Lower lobe of right lung (tissue), 2 donors: ENCODE results near the gene SPDYE6. TPM values are rescaled to one million over a fixed set of nuclear protein-coding genes. Genes with fewer than 3 reads are reported as not detected.
"Not testable (repeated sequence)": the region's sequence is repeated elsewhere in the genome, so short reads cannot be mapped to it uniquely, and the experiment has no call there.

Experiments
- ATAC-seq, 2 donors: fragments of 200-7000 bp; cut with Tn5 transposase; one replicate each; pipeline ENCODE4 v1.9.1; 2020 to 2022; ENCODE audit warnings: mild to moderate bottlenecking in 2 of 2, moderate library complexity in 2 of 2
- DNase-seq: peaks from one replicate; pipeline ENCODE4 v3.0.0-alpha.2; 2020
- H3K27ac ChIP-seq: fragments of 200-600 bp; one replicate; pipeline ENCODE4 v1.8.0; 2022
- H3K27me3 ChIP-seq: fragments of 200-600 bp; one replicate; pipeline ENCODE4 v1.8.0; 2022; ENCODE audit warnings: low read depth
- H3K36me3 ChIP-seq: fragments of 200-600 bp; one replicate; pipeline ENCODE4 v1.8.0; 2022; ENCODE audit warnings: mild to moderate bottlenecking
- H3K4me1 ChIP-seq: fragments of 200-600 bp; one replicate; pipeline ENCODE4 v1.8.0; 2022
- H3K4me3 ChIP-seq: fragments of 200-600 bp; one replicate; pipeline ENCODE4 v1.8.0; 2022; ENCODE audit warnings: mild to moderate bottlenecking
- H3K9me3 ChIP-seq: fragments of 200-600 bp; one replicate; pipeline ENCODE4 v1.8.0; 2022
- intact Hi-C: fragments of 100-400 bp; cut with DNase I; formaldehyde crosslinking; loops from one replicate; pipeline ENCODE4 v1.11.0; 2022
- total RNA-seq: library from RNA; stranded (reverse); fragmentation: NEBNext Ultra II Directional; extraction: Animal tissue kit (Norgen Biotek cat#: 25700); gene quantifications from one replicate; pipeline ENCODE4 v1.2.1, GENCODE V29; 2021
- TF ChIP-seq, protein P1 (sequence below): fragments of 200-600 bp; IDR thresholded peaks from one replicate; pipeline ENCODE4 v1.8.0; 2022; ENCODE audit warnings: antibody characterized with exemption, mild to moderate bottlenecking
- donor health status: DM: no; HTN: yes; CAD: no; lungs with severe emphysema.

SPDYE6 gene
- total RNA-seq, 1 donor from 2014 or later, result not detected

DNA sequence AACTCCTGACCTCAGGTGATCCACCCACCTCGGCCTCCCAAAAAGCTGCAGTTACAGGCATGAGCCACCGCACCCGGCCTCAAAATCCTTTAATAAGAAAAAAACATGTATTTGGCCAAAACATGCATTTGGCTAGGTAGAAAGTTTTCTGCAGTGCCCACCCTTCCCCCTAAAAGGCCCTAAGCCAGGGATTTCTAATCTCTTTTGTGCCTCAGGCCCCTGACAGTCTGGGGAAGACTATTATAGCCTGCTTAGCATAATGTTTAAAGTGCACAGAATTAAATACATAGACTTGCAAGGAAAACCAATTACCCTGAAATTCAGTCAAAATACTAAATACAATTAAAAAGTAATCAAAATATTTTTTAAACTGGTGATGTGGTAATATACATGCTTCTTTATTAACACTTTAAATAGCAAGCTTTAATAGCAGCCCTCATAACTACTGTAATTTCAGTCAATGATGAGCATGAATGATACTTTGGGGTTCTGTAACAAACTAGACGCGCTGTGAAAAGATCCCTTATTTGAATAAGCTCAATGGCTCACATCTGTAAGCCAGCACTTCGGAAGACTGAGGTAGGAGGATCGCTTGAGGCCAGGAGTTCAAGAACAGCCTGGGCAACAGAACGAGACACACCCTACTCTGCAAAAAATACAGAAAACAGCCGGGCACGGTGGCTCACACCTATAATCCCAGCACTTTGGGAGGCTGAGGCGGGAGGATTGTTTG is 29.9 kb downstream of the SPDYE6 start:
- no peaks in the 10 kb centered on the region for H3K9me3 ChIP-seq
- intact Hi-C loops, result no loop called here
- H3K36me3 ChIP-seq, result no peaks in the 10 kb centered on the region
- no peak for ATAC-seq
- no peak overlapping the region for H3K4me3 ChIP-seq
- H3K27me3 ChIP-seq, result peaks cover 5% of the 10 kb centered on the region
- DNase-seq, result no peak
- TF ChIP-seq, protein P1, sequence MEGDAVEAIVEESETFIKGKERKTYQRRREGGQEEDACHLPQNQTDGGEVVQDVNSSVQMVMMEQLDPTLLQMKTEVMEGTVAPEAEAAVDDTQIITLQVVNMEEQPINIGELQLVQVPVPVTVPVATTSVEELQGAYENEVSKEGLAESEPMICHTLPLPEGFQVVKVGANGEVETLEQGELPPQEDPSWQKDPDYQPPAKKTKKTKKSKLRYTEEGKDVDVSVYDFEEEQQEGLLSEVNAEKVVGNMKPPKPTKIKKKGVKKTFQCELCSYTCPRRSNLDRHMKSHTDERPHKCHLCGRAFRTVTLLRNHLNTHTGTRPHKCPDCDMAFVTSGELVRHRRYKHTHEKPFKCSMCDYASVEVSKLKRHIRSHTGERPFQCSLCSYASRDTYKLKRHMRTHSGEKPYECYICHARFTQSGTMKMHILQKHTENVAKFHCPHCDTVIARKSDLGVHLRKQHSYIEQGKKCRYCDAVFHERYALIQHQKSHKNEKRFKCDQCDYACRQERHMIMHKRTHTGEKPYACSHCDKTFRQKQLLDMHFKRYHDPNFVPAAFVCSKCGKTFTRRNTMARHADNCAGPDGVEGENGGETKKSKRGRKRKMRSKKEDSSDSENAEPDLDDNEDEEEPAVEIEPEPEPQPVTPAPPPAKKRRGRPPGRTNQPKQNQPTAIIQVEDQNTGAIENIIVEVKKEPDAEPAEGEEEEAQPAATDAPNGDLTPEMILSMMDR, result no peak
- no peaks in the 10 kb centered on the region for H3K4me1 ChIP-seq
- no peak overlapping the region for H3K27ac ChIP-seq

DNA sequence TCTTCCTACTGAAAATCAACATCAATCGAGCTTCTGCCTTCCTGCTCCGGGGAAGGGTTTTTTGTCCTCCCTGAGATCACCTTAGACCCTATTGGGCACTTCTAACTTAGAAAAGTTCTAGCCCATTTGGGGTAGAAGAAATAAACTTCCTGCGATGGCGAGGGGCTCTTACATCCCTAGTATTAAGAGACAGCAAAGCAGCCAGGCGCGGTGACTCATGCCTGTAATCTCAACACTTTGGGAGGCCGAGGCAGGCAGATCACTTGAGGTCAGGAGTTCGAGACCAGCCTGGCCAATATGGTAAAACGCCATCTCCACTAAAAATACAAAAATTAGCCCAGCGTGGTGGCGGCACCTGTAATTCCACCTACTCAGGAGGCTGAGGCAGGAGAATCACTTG is 31.1 kb downstream of the SPDYE6 start:
- H3K9me3 ChIP-seq, ATAC-seq, H3K27me3 ChIP-seq, intact Hi-C loops, H3K4me3 ChIP-seq, H3K36me3 ChIP-seq, H3K27ac ChIP-seq, H3K4me1 ChIP-seq, DNase-seq: not testable (repeated sequence)

DNA sequence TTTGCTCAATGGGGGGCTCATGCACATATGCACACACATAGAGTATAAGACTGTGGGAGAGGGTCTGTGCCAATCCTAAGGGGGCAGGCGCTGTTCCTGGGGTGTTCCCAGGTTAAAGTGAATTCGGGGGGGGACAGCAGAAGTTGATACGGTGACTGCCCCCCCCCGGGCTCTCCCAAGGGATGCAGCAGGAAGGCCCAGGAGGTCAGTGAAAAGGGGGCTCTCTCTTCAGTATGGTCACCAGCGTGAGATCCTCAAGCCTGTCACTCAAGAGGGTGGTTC is 32.4 kb downstream of the SPDYE6 start:
- DNase-seq (no peak), ATAC-seq (no peak)
- TF ChIP-seq, protein P1, result no peak
- Histone ChIP-seq H3K4me1 (no peaks in the 10 kb centered on the region), H3K27ac (no peak overlapping the region), H3K36me3 (no peaks in the 10 kb centered on the region), H3K27me3 (peaks cover 5% of the 10 kb centered on the region), H3K9me3 (no peaks in the 10 kb centered on the region), H3K4me3 (no peak overlapping the region)
- intact Hi-C loops, result no loop called here

DNA sequence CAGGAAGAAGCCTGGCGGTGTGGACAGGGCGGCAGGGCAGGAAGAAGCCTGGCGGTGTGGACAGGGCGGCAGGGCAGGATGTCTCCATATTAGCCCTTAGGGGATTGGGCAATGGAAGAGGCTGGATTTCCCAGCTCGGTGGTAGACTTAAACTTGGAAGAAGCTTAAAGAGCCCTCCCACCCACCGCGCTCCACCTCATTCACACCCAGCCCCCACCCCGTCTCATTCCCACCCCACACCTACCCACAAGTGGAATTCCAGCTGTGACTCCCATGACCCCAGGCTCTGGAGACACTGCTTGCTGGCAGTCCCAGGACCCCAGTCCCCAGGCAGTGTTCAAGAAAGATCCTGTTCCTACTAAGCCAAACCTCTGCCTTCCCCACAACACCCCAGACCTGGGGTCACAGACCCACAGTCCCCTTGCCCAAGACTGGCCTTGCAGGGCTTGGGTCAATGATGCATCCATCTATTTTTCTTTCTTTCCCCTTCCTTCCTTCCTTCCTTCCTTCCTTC is 34.0 kb downstream of the SPDYE6 start:
- TF ChIP-seq, protein P1, result no peak
- Histone ChIP-seq H3K27me3 (peaks cover 5% of the 10 kb centered on the region), H3K4me1 (no peaks in the 10 kb centered on the region), H3K9me3 (no peaks in the 10 kb centered on the region), H3K36me3 (no peaks in the 10 kb centered on the region), H3K27ac (no peak overlapping the region), H3K4me3 (no peak overlapping the region)
- ATAC-seq (no peak), DNase-seq (no peak)
- intact Hi-C loops, result no loop called here

DNA sequence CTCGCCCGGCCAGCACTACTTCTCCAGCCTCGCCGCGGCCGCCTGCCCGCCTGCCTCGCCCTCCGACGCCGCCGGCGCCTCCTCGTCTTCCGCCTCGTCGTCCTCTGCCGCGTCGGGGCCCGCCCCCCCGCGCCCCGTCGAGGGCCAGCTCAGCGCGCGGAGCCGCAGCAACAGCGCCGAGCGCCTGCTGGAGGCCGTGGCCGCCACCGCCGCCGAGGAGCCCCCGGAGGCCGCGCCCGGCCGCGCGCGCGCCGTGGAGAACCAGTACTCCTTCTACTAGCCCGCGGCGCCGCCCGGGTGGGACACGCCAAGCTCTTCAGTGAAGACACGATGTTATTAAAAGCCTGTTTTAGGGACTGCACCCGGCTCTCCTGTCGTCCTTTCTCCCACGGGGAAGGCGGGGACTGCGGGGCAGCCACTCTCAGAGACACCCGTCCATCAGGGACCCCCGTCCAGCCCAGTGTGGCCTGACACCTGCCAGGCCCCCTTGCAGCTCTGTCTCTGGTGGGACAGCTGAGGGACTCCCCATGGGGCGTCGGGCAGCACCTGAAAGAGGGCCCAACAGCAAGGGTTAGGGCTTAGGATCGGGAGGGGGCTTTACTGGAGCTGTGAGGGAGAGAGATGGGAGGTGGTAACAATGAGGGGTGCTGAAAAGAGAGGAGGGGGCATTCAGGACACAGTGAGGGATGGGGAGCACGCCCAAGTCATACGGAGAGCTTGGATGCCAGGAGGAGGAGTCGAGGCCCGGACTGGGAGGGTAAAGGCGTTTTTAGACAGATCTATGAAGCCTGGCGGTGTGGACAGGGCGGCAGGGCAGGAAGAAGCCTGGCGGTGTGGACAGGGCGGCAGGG is 34.7 kb downstream of the SPDYE6 start:
- TF ChIP-seq, protein P1, result no peak
- Histone ChIP-seq H3K36me3 (no peaks in the 10 kb centered on the region), H3K4me3 (no peak overlapping the region), H3K9me3 (no peaks in the 10 kb centered on the region), H3K27me3 (peaks cover 2% of the 10 kb centered on the region), H3K4me1 (no peaks in the 10 kb centered on the region), H3K27ac (no peak overlapping the region)
- DNase-seq, result no peak
- ATAC-seq, result peak in 1 of 2 donors; percentile 24
- intact Hi-C loops, result no loop called here
